Activated naive CD8-positive, alpha-beta T cell treated with anti-CD3 and anti-CD28 coated beads, Interleukin-2, amount 10 ng/mL, durations not matched to agents 7 days and 5 days (primary cell): ENCODE measurements around the gene CMC2. TPM values are rescaled to one million over a fixed set of nuclear protein-coding genes. Genes with fewer than 3 reads are reported as not detected.

Experiments
- ATAC-seq: fragments of 150-1000 bp; cut with Tn5 transposase; one replicate; pipeline ENCODE4 v1.10.0; 2021; ENCODE audit warnings: low read depth, moderate library complexity
- POLR2A ChIA-PET: fragments of 350-600 bp; sonication (Branson Sonifier 250); formaldehyde crosslinking; loops from one replicate; lab custom pipeline; 2021; ENCODE audit warnings: antibody characterized with exemption; lab: Charles Lee
- DNase-seq: peaks from one replicate; pipeline ENCODE4 v3.0.0; 2021
- H3K27ac Mint-ChIP-seq: one replicate; pipeline ENCODE4 v1.8.0; 2022; ENCODE audit warnings: mild to moderate bottlenecking, mixed read lengths
- H3K27me3 Mint-ChIP-seq: one replicate; pipeline ENCODE4 v1.8.0; 2022; ENCODE audit warnings: mild to moderate bottlenecking, moderate library complexity, mixed read lengths
- H3K36me3 Mint-ChIP-seq: one replicate; pipeline ENCODE4 v1.8.0; 2021; ENCODE audit warnings: mild to moderate bottlenecking, mixed read lengths
- H3K4me1 Mint-ChIP-seq: one replicate; pipeline ENCODE4 v1.8.0; 2021; ENCODE audit warnings: mixed read lengths
- H3K4me3 Mint-ChIP-seq: one replicate; pipeline ENCODE4 v1.8.0; 2022; ENCODE audit warnings: mild to moderate bottlenecking, moderate library complexity, mixed read lengths
- H3K9me3 Mint-ChIP-seq: one replicate; pipeline ENCODE4 v1.8.0; 2021; ENCODE audit warnings: mixed read lengths
- total RNA-seq, 2 experiments: library from RNA; stranded (reverse); gene quantifications; one replicate each; pipeline ENCODE4 v1.2.3, GENCODE V29; 2021

Gene CMC2
- total RNA-seq, 2 experiments from 2014 or later, result 72.3 to 73.0 TPM

GRCh38 chr16:80982646-80983045 is 24.0 kb downstream of the CMC2 start:
- ATAC-seq, result no peak
- no peak for DNase-seq
- Mint-ChIP-seq H3K36me3 (peaks cover 21% of the 10 kb centered on the region), H3K27ac (no peak overlapping the region), H3K27me3 (no peaks in the 10 kb centered on the region), H3K4me1 (no peaks in the 10 kb centered on the region), H3K9me3 (no peaks in the 10 kb centered on the region), H3K4me3 (no peak overlapping the region)
- POLR2A ChIA-PET, result no interaction called here

GRCh38 chr16:80981103-80981502 is 25.6 kb downstream of the CMC2 start:
- Mint-ChIP-seq H3K4me1 (no peaks in the 10 kb centered on the region), H3K9me3 (no peaks in the 10 kb centered on the region), H3K36me3 (peaks cover 18% of the 10 kb centered on the region), H3K27me3 (no peaks in the 10 kb centered on the region), H3K27ac (no peak overlapping the region), H3K4me3 (no peak overlapping the region)
- POLR2A ChIA-PET, result interaction anchor here (0.6 kb wide), 1 partner anchor 13 kb away, joined by 3 read pairs; no protein-coding TSS in a partner anchor
- no peak for ATAC-seq
- DNase-seq, result no peak

- POLR2A ChIA-PET, result no interaction called here
- ATAC-seq (no peak), DNase-seq (no peak)
- Mint-ChIP-seq H3K9me3 (no peaks in the 10 kb centered on the region), H3K27me3 (no peaks in the 10 kb centered on the region), H3K4me1 (no peaks in the 10 kb centered on the region), H3K27ac (no peak overlapping the region), H3K4me3 (no peak overlapping the region), H3K36me3 (peaks cover 19% of the 10 kb centered on the region)
These were observed 29.7 kb downstream of the CMC2 start for GRCh38 chr16:80976946-80977345.

GRCh38 chr16:80974649-80975376 is 31.9 kb downstream of the CMC2 start:
- POLR2A ChIA-PET, result interaction anchor here (0.8 kb wide), 1 partner anchor 32 kb away, joined by 3 read pairs; the partner anchor contains the start of genes CENPN and CMC2
- no peak for ATAC-seq
- no peak overlapping the region for H3K4me3 Mint-ChIP-seq
- no peaks in the 10 kb centered on the region for H3K9me3 Mint-ChIP-seq
- H3K4me1 Mint-ChIP-seq, result no peaks in the 10 kb centered on the region
- no peak for DNase-seq
- H3K27ac Mint-ChIP-seq, result no peak overlapping the region
- peaks cover 15% of the 10 kb centered on the region for H3K36me3 Mint-ChIP-seq
- no peaks in the 10 kb centered on the region for H3K27me3 Mint-ChIP-seq

- ATAC-seq (no peak), DNase-seq (no peak)
- no peaks in the 10 kb centered on the region for H3K9me3 Mint-ChIP-seq
- POLR2A ChIA-PET, result interaction anchor here (0.9 kb wide), 1 partner anchor 9 kb away, joined by 3 read pairs; no protein-coding TSS in a partner anchor
- H3K27me3 Mint-ChIP-seq, result no peaks in the 10 kb centered on the region
- peaks cover 15% of the 10 kb centered on the region for H3K36me3 Mint-ChIP-seq
- no peak overlapping the region for H3K4me3 Mint-ChIP-seq
- H3K27ac Mint-ChIP-seq, result no peak overlapping the region
- H3K4me1 Mint-ChIP-seq, result no peaks in the 10 kb centered on the region
These were observed 32.7 kb downstream of the CMC2 start for GRCh38 chr16:80973991-80974390.

- H3K27ac Mint-ChIP-seq, result no peak overlapping the region
- POLR2A ChIA-PET, result no interaction called here
- DNase-seq (no peak), ATAC-seq (no peak)
- H3K4me1 Mint-ChIP-seq, result no peaks in the 10 kb centered on the region
- no peaks in the 10 kb centered on the region for H3K27me3 Mint-ChIP-seq
- peaks cover 17% of the 10 kb centered on the region for H3K36me3 Mint-ChIP-seq
- H3K4me3 Mint-ChIP-seq, result no peak overlapping the region
- no peaks in the 10 kb centered on the region for H3K9me3 Mint-ChIP-seq
These were observed 34.1 kb downstream of the CMC2 start for GRCh38 chr16:80972611-80973010.

- Mint-ChIP-seq H3K27ac (no peak overlapping the region), H3K4me1 (no peaks in the 10 kb centered on the region), H3K27me3 (no peaks in the 10 kb centered on the region), H3K4me3 (no peak overlapping the region), H3K9me3 (no peaks in the 10 kb centered on the region), H3K36me3 (peaks cover 17% of the 10 kb centered on the region)
- ATAC-seq (no peak), DNase-seq (no peak)
- POLR2A ChIA-PET, result no interaction called here
These were observed 34.9 kb downstream of the CMC2 start for GRCh38 chr16:80971819-80972218.

- Mint-ChIP-seq H3K9me3 (no peaks in the 10 kb centered on the region), H3K4me1 (no peaks in the 10 kb centered on the region), H3K27me3 (no peaks in the 10 kb centered on the region), H3K4me3 (no peak overlapping the region), H3K27ac (no peak overlapping the region), H3K36me3 (peaks cover 14% of the 10 kb centered on the region)
- POLR2A ChIA-PET, result no interaction called here
- DNase-seq, result no peak
- ATAC-seq, result no peak
These were observed 37.6 kb downstream of the CMC2 start for GRCh38 chr16:80969114-80969484.

- ATAC-seq (no peak), DNase-seq (no peak)
- H3K27ac Mint-ChIP-seq, result no peak overlapping the region
- POLR2A ChIA-PET, result no interaction called here
- no peaks in the 10 kb centered on the region for H3K9me3 Mint-ChIP-seq
- H3K27me3 Mint-ChIP-seq, result no peaks in the 10 kb centered on the region
- no peaks in the 10 kb centered on the region for H3K4me1 Mint-ChIP-seq
- H3K36me3 Mint-ChIP-seq, result peaks cover 10% of the 10 kb centered on the region
- H3K4me3 Mint-ChIP-seq, result no peak overlapping the region
These were observed 38.1 kb downstream of the CMC2 start for GRCh38 chr16:80968386-80969113.

GRCh38 chr16:80966617-80967016 is 40.1 kb downstream of the CMC2 start:
- Mint-ChIP-seq H3K27ac (no peak overlapping the region), H3K36me3 (peaks cover 9% of the 10 kb centered on the region), H3K4me3 (no peak overlapping the region), H3K9me3 (no peaks in the 10 kb centered on the region), H3K4me1 (no peaks in the 10 kb centered on the region), H3K27me3 (no peaks in the 10 kb centered on the region)
- DNase-seq, result no peak
- POLR2A ChIA-PET, result no interaction called here
- no peak for ATAC-seq

- Mint-ChIP-seq H3K36me3 (peaks cover 8% of the 10 kb centered on the region), H3K27ac (no peak overlapping the region), H3K4me3 (no peak overlapping the region), H3K9me3 (peaks cover 10% of the 10 kb centered on the region), H3K27me3 (no peaks in the 10 kb centered on the region), H3K4me1 (no peaks in the 10 kb centered on the region)
- POLR2A ChIA-PET, result interaction anchor here (0.9 kb wide), 1 partner anchor 9 kb away, joined by 3 read pairs; no protein-coding TSS in a partner anchor
- no peak for ATAC-seq
- no peak for DNase-seq
These were observed 42.3 kb downstream of the CMC2 start for GRCh38 chr16:80964351-80964750.

GRCh38 chr16:80962879-80963278 is 43.8 kb downstream of the CMC2 start:
- Mint-ChIP-seq H3K9me3 (peaks cover 19% of the 10 kb centered on the region), H3K4me1 (no peaks in the 10 kb centered on the region)
- no peak for ATAC-seq

GRCh38 chr16:80958284-80958683 is 48.4 kb downstream of the CMC2 start:
- Mint-ChIP-seq H3K27ac (no peak overlapping the region), H3K4me1 (no peaks in the 10 kb centered on the region), H3K27me3 (peaks cover 3% of the 10 kb centered on the region), H3K36me3 (peaks cover 18% of the 10 kb centered on the region), H3K4me3 (no peak overlapping the region), H3K9me3 (peaks cover 32% of the 10 kb centered on the region)
- POLR2A ChIA-PET, result no interaction called here
- DNase-seq (no peak), ATAC-seq (no peak)

More at GRCh38 chr16:80962879-80963278, 43.8 kb downstream of the CMC2 start:
- no peak overlapping the region for H3K27ac Mint-ChIP-seq
- no peaks in the 10 kb centered on the region for H3K27me3 Mint-ChIP-seq
- POLR2A ChIA-PET, result interaction anchor here (0.6 kb wide), 1 partner anchor 179 kb away, joined by 4 read pairs; no protein-coding TSS in a partner anchor
- peaks cover 6% of the 10 kb centered on the region for H3K36me3 Mint-ChIP-seq
- no peak overlapping the region for H3K4me3 Mint-ChIP-seq
- no peak for DNase-seq

GRCh38 chr16:80954985-80955384 is 51.7 kb downstream of the CMC2 start:
- Mint-ChIP-seq H3K4me3 (no peak overlapping the region), H3K9me3 (peaks cover 26% of the 10 kb centered on the region), H3K36me3 (peaks cover 15% of the 10 kb centered on the region), H3K4me1 (no peaks in the 10 kb centered on the region), H3K27me3 (peaks cover 3% of the 10 kb centered on the region), H3K27ac (no peak overlapping the region)
- POLR2A ChIA-PET, result no interaction called here
- no peak for DNase-seq
- ATAC-seq, result no peak
